GM06990 (cell line): Measurements from ENCODE around the gene DUSP28.
A peak's percentile ranks its signal among the peaks of the same experiment; 100 is the strongest.

Experiments used
- DNase-seq: peaks from one replicate; pipeline ENCODE4 v3.0.0-alpha.2; 2011; ENCODE audit not compliant: insufficient read length; ENCODE audit errors: extremely low read depth
- H3K27me3 ChIP-seq: replicated peaks from 2 replicates; pipeline ENCODE4 v1.6.0; 2011; ENCODE audit warnings: low read length; ENCODE audit not compliant: control insufficient read depth, insufficient read depth
- H3K36me3 ChIP-seq: 2 replicates; pipeline ENCODE4 v1.5.1; 2011; ENCODE audit warnings: low read length; ENCODE audit not compliant: control insufficient read depth, insufficient read depth
- H3K4me3 ChIP-seq: replicated peaks from 2 replicates; pipeline ENCODE4 v1.5.1; 2011; ENCODE audit warnings: low read depth, mild to moderate bottlenecking, control low read depth, low read length
- CTCF ChIP-seq: IDR thresholded peaks from 2 replicates; pipeline ENCODE4 v1.5.1; 2011; ENCODE audit warnings: low read length, control low read depth, mild to moderate bottlenecking, inconsistent platforms; ENCODE audit not compliant: insufficient read depth, poor library complexity, severe bottlenecking

The DUSP28 gene

GRCh38 chr2:240604291-240604938 lies 44.3 kb downstream of the DUSP28 start:
- peaks cover 6% of the 10 kb centered on the region for H3K36me3 ChIP-seq
- no peaks in the 10 kb centered on the region for H3K27me3 ChIP-seq
- DNase-seq, result no peak
- H3K4me3 ChIP-seq, result no peak overlapping the region
- TF ChIP-seq CTCF, result peak; percentile 67

GRCh38 chr2:240604939-240605716 lies 45.0 kb downstream of the DUSP28 start:
- Histone ChIP-seq H3K36me3 (peaks cover 5% of the 10 kb centered on the region), H3K4me3 (no peak overlapping the region), H3K27me3 (no peaks in the 10 kb centered on the region)
- no peak for TF ChIP-seq CTCF
- DNase-seq, result no peak

DNA sequence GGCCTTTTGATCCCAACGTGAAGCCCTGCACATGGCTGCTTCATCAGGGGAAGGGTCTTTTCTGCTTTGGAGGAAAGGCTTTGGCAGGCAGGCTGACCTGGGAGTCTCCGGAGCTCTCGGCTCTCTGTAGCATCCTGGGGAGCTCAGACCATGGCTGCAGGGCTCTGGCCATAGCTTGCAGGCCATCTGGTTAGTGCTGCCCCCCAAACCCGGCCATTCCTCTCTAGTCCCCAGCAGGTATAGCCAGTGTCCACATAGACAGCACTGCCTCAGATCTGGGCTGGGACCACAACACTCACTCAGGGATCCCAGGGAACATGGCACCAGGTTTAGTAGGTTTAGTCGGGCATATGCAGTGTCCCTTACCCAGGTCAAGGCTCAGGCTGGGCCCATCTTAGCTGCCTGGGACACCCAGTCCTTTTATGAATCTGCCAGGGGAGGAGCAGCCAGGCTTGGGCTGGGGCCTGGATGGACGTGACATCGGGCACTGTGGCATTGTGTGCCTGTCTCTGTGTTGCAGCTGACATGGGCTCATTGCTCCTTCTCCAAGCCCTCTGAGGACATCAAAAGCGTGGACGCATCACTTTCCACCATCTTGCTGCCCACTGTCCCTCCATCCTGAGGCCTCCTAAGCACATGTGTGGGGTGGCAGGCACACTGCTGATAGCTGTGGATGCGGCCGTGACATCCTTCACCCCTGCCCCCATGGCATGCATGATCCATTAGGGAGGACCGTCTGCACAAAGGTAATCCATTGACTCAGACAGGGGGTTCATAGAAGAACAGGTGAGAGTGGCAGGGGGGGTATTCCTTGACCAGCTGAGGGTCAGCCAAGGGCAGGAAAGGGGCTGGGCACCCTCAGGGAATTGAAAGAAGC lies 45.9 kb downstream of the DUSP28 start:
- DNase-seq, result no peak
- no peak for TF ChIP-seq CTCF
- Histone ChIP-seq H3K27me3 (no peaks in the 10 kb centered on the region), H3K4me3 (no peak overlapping the region), H3K36me3 (peaks cover 2% of the 10 kb centered on the region)

DNA sequence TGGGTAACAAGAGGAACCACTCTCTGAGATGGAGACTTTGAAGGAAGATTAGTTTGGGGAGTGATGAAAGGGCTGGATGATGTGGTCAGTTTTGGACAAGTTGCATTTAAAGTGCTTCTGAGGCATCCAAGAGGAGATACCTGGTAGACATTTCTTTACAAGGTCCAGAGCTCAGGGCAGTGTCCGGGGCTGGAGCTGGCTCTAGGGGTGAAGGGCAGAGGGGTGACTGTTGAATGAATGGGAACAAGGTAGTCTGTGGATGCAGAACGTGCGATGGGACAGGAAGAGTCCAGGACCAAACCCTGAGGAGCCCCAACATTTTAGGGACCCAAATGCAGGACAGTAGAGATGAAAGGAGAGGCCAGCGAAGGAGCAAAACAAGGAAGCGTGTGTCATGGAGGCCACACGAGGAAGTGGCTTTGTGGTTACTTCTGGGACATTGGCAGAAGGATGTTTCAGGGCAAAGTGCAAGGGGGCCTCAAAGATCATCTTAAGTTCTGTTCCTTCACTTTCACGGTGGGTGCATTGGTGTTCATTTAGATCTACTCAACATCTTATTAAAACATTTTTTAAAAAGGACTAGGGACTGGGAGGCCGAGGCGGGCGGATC lies 51.5 kb downstream of the DUSP28 start:
- no peak for TF ChIP-seq CTCF
- H3K4me3 ChIP-seq, result no peak overlapping the region
- no peaks in the 10 kb centered on the region for H3K27me3 ChIP-seq
- DNase-seq, result no peak
- no peaks in the 10 kb centered on the region for H3K36me3 ChIP-seq
